PC-3 (cell line): ENCODE results near the gene SLC44A2. TPM values are rescaled to one million over a fixed set of nuclear protein-coding genes. Genes with fewer than 3 reads are reported as not detected.
"Not testable (repeated sequence)": the region's sequence is repeated elsewhere in the genome, so short reads cannot be mapped to it uniquely, and the experiment has no call there.

Experiments used
- ATAC-seq: fragments of 200-7000 bp; cut with Tn5 transposase; 2 replicates; pipeline ENCODE4 v1.9.1; 2020; ENCODE audit warnings: mild to moderate bottlenecking, moderate library complexity
- BruUV-seq: library from RNA; stranded (reverse); fragments of 400-500 nt; replicated peaks from 2 replicates; lab custom pipeline; 2021; lab: Mats Ljungman, UMichigan
- CTCF ChIA-PET: fragments of 300-600 bp; sonication (Branson Sonifier 250); formaldehyde crosslinking; loops from one replicate; lab custom pipeline; 2022; ENCODE audit warnings: antibody characterized with exemption; lab: Charles Lee
- POLR2A ChIA-PET: fragments of 300-600 bp; sonication (Branson Sonifier 250); formaldehyde crosslinking; loops from one replicate; lab custom pipeline; 2022; ENCODE audit warnings: antibody characterized with exemption; ENCODE audit not compliant: unreplicated experiment; lab: Charles Lee
- DNase-seq: peaks from one replicate; pipeline ENCODE4 v3.0.0-alpha.2; 2015
- H2AFZ ChIP-seq: fragments of 300-600 bp; sonication (generic); 2 replicates; pipeline ENCODE4 v1.6.0; 2016; ENCODE audit warnings: antibody characterized with exemption, low read length
- H3F3A ChIP-seq: fragments of 300-600 bp; sonication (generic); one replicate; pipeline ENCODE4 v1.6.0; 2017; ENCODE audit warnings: antibody characterized with exemption, low read length, control low read depth, mild to moderate bottlenecking; ENCODE audit not compliant: unreplicated experiment
- H3K27ac ChIP-seq: fragments of 300-600 bp; sonication (generic); 2 replicates; pipeline ENCODE4 v1.5.1; 2016; ENCODE audit warnings: mild to moderate bottlenecking, low read length
- H3K27me3 ChIP-seq: fragments of 300-600 bp; sonication (generic); 2 replicates; pipeline ENCODE4 v1.6.1; 2016; ENCODE audit warnings: low read length, mixed read lengths
- H3K36me3 ChIP-seq: fragments of 300-600 bp; sonication (generic); 2 replicates; pipeline ENCODE4 v1.6.1; 2016; ENCODE audit warnings: low read depth, mixed run types, low read length, mixed read lengths
- H3K4me1 ChIP-seq: fragments of 300-600 bp; sonication (generic); 2 replicates; pipeline ENCODE4 v1.5.1; 2016; ENCODE audit warnings: low read length; ENCODE audit not compliant: insufficient read depth
- H3K4me2 ChIP-seq: fragments of 300-600 bp; sonication (generic); 2 replicates; pipeline ENCODE4 v1.6.0; 2016; ENCODE audit warnings: low read length
- H3K4me3 ChIP-seq: fragments of 300-600 bp; sonication (generic); 2 replicates; pipeline ENCODE4 v1.5.1; 2016; ENCODE audit warnings: mild to moderate bottlenecking, low read length, mixed read lengths
- H3K79me2 ChIP-seq: fragments of 300-600 bp; sonication (generic); 2 replicates; pipeline ENCODE4 v1.6.1; 2017; ENCODE audit warnings: low read length, mixed read lengths
- H3K9ac ChIP-seq: fragments of 300-600 bp; sonication (generic); 2 replicates; pipeline ENCODE4 v1.6.0; 2016; ENCODE audit warnings: mild to moderate bottlenecking, low read length
- H3K9me2 ChIP-seq: fragments of 300-600 bp; sonication (generic); replicated peaks from 2 replicates; pipeline ENCODE4 v1.6.1; 2016; ENCODE audit warnings: mixed run types, low read length, mixed read lengths
- H3K9me3 ChIP-seq: fragments of 300-600 bp; sonication (generic); 2 replicates; pipeline ENCODE4 v1.6.1; 2016; ENCODE audit warnings: low read length, mixed read lengths
- H4K20me1 ChIP-seq: fragments of 300-600 bp; sonication (generic); 2 replicates; pipeline ENCODE4 v1.6.1; 2016; ENCODE audit warnings: low read length, mixed read lengths
- CTCF ChIP-seq: fragments of 300-600 bp; sonication (generic); conservative IDR thresholded peaks from 2 replicates; pipeline ENCODE4 v1.5.1; 2017; ENCODE audit warnings: antibody characterized with exemption, low read depth, mild to moderate bottlenecking, low read length
- EZH2 ChIP-seq: fragments of 300-600 bp; sonication (generic); IDR thresholded peaks from one replicate; pipeline ENCODE4 v1.6.1; 2017; ENCODE audit warnings: antibody characterized with exemption, mild to moderate bottlenecking, low read length; ENCODE audit not compliant: unreplicated experiment
- EZH2phosphoT487 ChIP-seq: fragments of 300-600 bp; sonication (generic); IDR thresholded peaks from 2 replicates; pipeline ENCODE4 v1.6.1; 2018; ENCODE audit warnings: mild to moderate bottlenecking, antibody characterized with exemption, low read length, borderline replicate concordance
- intact Hi-C: fragments of 100-400 bp; cut with micrococcal nuclease; formaldehyde crosslinking; loops from 2 replicates; pipeline ENCODE4 v1.9.0; 2023
- total RNA-seq: library from RNA; depleted of rRNA; stranded (reverse); fragments of >200 nt; gene quantifications from 2 replicates; pipeline ENCODE4 v1.2.3, GENCODE V29; 2014

The SLC44A2 gene
- total RNA-seq, 1 experiment from 2014 or later: 63.9 TPM

GRCh38 chr19:10662384-10663251 lies 37.3 kb downstream of the SLC44A2 start:
- Histone ChIP-seq H3K9me2 (no peaks in the 10 kb centered on the region), H3K27me3 (no peaks in the 10 kb centered on the region), H2AFZ (no peak overlapping the region), H3K9me3 (no peaks in the 10 kb centered on the region), H3K4me3 (no peak overlapping the region), H3F3A (no peaks in the 10 kb centered on the region), H3K27ac (no peak overlapping the region), H3K9ac (no peak overlapping the region), H3K79me2 (peaks cover 100% of the 10 kb centered on the region), H3K4me1 (peaks cover 8% of the 10 kb centered on the region; the same call in 1 of the 2 replicates), H4K20me1 (peaks cover 94% of the 10 kb centered on the region), H3K36me3 (peaks cover 53% of the 10 kb centered on the region), H3K4me2 (no peak overlapping the region)
- no TSS peak for BruUV-seq
- ChIA-PET CTCF (no interaction called here), POLR2A (interaction anchor here (0.6 kb wide), 1 partner anchor 39 kb away, joined by 3 read pairs; the partner anchor contains the start of gene QTRT1)
- no peak for DNase-seq
- ATAC-seq: no peak
- intact Hi-C loops: no loop called here
- TF ChIP-seq CTCF (no peak), EZH2 (no peak), EZH2phosphoT487 (no peak)

- H3K27me3 ChIP-seq, intact Hi-C loops, H3K9me2 ChIP-seq, H3K4me2 ChIP-seq, DNase-seq, H3K27ac ChIP-seq, H3K4me3 ChIP-seq, H3K9ac ChIP-seq, POLR2A ChIA-PET, ATAC-seq, BruUV-seq, H3K4me1 ChIP-seq, H3F3A ChIP-seq, H3K9me3 ChIP-seq, H2AFZ ChIP-seq, CTCF ChIA-PET: not testable (repeated sequence)
- H3K36me3 ChIP-seq: peaks cover 57% of the 10 kb centered on the region
- H3K79me2 ChIP-seq: peaks cover 100% of the 10 kb centered on the region
- H4K20me1 ChIP-seq: peaks cover 94% of the 10 kb centered on the region
Observed at GRCh38 chr19:10663252-10663563, 37.9 kb downstream of the SLC44A2 start.

- no peaks in the 10 kb centered on the region for H3F3A ChIP-seq
- ATAC-seq (no peak), DNase-seq (no peak)
- no peaks in the 10 kb centered on the region for H3K4me1 ChIP-seq
- H3K27ac ChIP-seq: no peak overlapping the region
- H3K4me3 ChIP-seq: no peak overlapping the region
- peaks cover 90% of the 10 kb centered on the region for H4K20me1 ChIP-seq
- BruUV-seq: no TSS peak
- CTCF ChIA-PET: no interaction called here
- no peak for TF ChIP-seq EZH2
- TF ChIP-seq EZH2phosphoT487: no peak
- no peak for TF ChIP-seq CTCF
- peaks cover 48% of the 10 kb centered on the region for H3K36me3 ChIP-seq
- H3K79me2 ChIP-seq: peaks cover 100% of the 10 kb centered on the region
- H3K4me2 ChIP-seq: no peak overlapping the region
- no peak overlapping the region for H2AFZ ChIP-seq
- intact Hi-C loops: no loop called here
- H3K9me2 ChIP-seq: no peaks in the 10 kb centered on the region
- no peaks in the 10 kb centered on the region for H3K27me3 ChIP-seq
- no peaks in the 10 kb centered on the region for H3K9me3 ChIP-seq
- POLR2A ChIA-PET: no interaction called here
- H3K9ac ChIP-seq: no peak overlapping the region
Observed at GRCh38 chr19:10667867-10668266, 42.5 kb downstream of the SLC44A2 start.
